Measurements from ENCODE around the gene USP31. TPM values are rescaled to one million over a fixed set of nuclear protein-coding genes. Genes with fewer than 3 reads are reported as not detected.

Gene USP31
- total and polyA plus RNA-seq, 2 donors from 2014 or later: 3.5 to 19.7 TPM

GRCh38 chr16:23071196-23072083 is 77.8 kb downstream of the USP31 start:
- H3K9me3 ChIP-seq (ENCODE audit: control insufficient read depth in 2 of 3, insufficient read depth in 1 of 3, low read length in 3 of 3): no peaks in the 10 kb centered on the region
- no peak for DNase-seq
- TF ChIP-seq, protein P1, sequence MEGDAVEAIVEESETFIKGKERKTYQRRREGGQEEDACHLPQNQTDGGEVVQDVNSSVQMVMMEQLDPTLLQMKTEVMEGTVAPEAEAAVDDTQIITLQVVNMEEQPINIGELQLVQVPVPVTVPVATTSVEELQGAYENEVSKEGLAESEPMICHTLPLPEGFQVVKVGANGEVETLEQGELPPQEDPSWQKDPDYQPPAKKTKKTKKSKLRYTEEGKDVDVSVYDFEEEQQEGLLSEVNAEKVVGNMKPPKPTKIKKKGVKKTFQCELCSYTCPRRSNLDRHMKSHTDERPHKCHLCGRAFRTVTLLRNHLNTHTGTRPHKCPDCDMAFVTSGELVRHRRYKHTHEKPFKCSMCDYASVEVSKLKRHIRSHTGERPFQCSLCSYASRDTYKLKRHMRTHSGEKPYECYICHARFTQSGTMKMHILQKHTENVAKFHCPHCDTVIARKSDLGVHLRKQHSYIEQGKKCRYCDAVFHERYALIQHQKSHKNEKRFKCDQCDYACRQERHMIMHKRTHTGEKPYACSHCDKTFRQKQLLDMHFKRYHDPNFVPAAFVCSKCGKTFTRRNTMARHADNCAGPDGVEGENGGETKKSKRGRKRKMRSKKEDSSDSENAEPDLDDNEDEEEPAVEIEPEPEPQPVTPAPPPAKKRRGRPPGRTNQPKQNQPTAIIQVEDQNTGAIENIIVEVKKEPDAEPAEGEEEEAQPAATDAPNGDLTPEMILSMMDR (IDR thresholded peaks at IDR 0.05; ENCODE audit: borderline replicate concordance, extremely low read depth, insufficient read depth): no peak
- H3K27me3 ChIP-seq (ENCODE audit: control insufficient read depth, insufficient read depth, low read length): no peaks in the 10 kb centered on the region
- no peak overlapping the region for H3K27ac ChIP-seq (ENCODE audit: low read depth in 2 of 2, low read length in 2 of 2)
- intact Hi-C loops (cut with DNase I): no loop called here
- peaks cover 0 to 26% (median 18%) of the 10 kb centered on the region in 3 donors for H3K36me3 ChIP-seq (ENCODE audit: control insufficient read depth in 2 of 3, insufficient read depth in 3 of 3, low read length in 3 of 3)
- H3K4me1 ChIP-seq (ENCODE audit: control insufficient read depth in 2 of 3, insufficient read depth in 2 of 3, low read depth in 1 of 3, low read length in 3 of 3): no peaks in the 10 kb centered on the region
- no peak overlapping the region for H3K4me3 ChIP-seq (ENCODE audit: low read length in 3 of 3)
- no peak for FAIRE-seq
- no peak overlapping the region for H3K9ac ChIP-seq (ENCODE audit: low read length in 3 of 3)

GRCh38 chr16:23069844-23070243 is 79.4 kb downstream of the USP31 start:
- intact Hi-C loops (cut with DNase I): no loop called here
- Histone ChIP-seq H3K27me3 (ENCODE audit: control insufficient read depth, insufficient read depth, low read length) (no peaks in the 10 kb centered on the region), H3K4me3 (ENCODE audit: low read length in 3 of 3) (no peak overlapping the region), H3K36me3 (ENCODE audit: control insufficient read depth in 2 of 3, insufficient read depth in 3 of 3, low read length in 3 of 3) (peaks cover 0 to 26% (median 17%) of the 10 kb centered on the region in 3 donors), H3K27ac (ENCODE audit: low read depth in 2 of 2, low read length in 2 of 2) (no peak overlapping the region), H3K4me1 (ENCODE audit: control insufficient read depth in 2 of 3, insufficient read depth in 2 of 3, low read depth in 1 of 3, low read length in 3 of 3) (no peaks in the 10 kb centered on the region), H3K9ac (ENCODE audit: low read length in 3 of 3) (no peak overlapping the region), H3K9me3 (ENCODE audit: control insufficient read depth in 2 of 3, insufficient read depth in 1 of 3, low read length in 3 of 3) (no peaks in the 10 kb centered on the region)
- no peak for DNase-seq
- TF ChIP-seq, protein P1 (IDR thresholded peaks at IDR 0.05; ENCODE audit: borderline replicate concordance, extremely low read depth, insufficient read depth): no peak
- no peak for FAIRE-seq

DNA sequence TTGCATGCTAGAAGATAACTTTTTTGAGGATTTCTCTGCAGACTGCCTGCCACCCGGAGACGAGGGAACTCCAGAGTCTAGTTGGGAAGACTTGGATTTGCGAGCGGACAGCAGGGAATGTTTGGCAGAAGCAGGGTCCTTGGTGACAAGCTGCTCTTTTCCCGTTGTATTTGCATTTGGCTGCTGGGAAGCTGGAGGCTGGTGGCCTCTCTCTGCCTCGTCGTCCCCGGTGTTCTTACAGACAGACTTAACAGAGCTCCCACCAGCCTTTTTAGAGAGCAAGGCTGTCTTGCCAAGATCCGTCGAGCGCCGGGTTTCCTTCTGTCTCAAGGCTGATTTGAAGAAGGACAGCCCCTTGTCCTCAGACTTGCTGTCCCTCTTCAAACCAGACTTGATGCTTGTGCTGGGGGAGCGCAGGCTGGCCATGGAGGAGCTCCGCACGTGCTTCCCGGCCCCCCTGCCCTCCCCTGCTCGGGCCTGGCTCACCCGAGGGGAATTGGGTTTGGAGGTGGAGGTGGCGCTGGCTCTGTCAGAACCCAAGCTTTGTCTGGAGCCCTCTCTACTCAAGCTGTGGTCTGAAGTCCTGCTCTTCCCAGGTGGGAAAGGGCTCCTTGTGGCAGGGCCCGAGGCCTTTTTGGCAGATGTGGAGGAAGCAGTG is 81.0 kb downstream of the USP31 start:
- no peak for DNase-seq
- no peaks in the 10 kb centered on the region for H3K9me3 ChIP-seq (ENCODE audit: control insufficient read depth in 2 of 3, insufficient read depth in 1 of 3, low read length in 3 of 3)
- FAIRE-seq: no peak
- no peak overlapping the region for H3K27ac ChIP-seq (ENCODE audit: low read depth in 2 of 2, low read length in 2 of 2)
- intact Hi-C loops (cut with DNase I): no loop called here
- TF ChIP-seq, protein P1 (IDR thresholded peaks at IDR 0.05; ENCODE audit: borderline replicate concordance, extremely low read depth, insufficient read depth): no peak
- no peak overlapping the region for H3K4me3 ChIP-seq (ENCODE audit: low read length in 3 of 3)
- H3K9ac ChIP-seq (ENCODE audit: low read length in 3 of 3): no peak overlapping the region
- no peaks in the 10 kb centered on the region for H3K4me1 ChIP-seq (ENCODE audit: control insufficient read depth in 2 of 3, insufficient read depth in 2 of 3, low read depth in 1 of 3, low read length in 3 of 3)
- no peaks in the 10 kb centered on the region for H3K27me3 ChIP-seq (ENCODE audit: control insufficient read depth, insufficient read depth, low read length)
- H3K36me3 ChIP-seq (ENCODE audit: control insufficient read depth in 2 of 3, insufficient read depth in 3 of 3, low read length in 3 of 3): peaks cover 0 to 24% (median 15%) of the 10 kb centered on the region in 3 donors

Data from kidney (tissue), 14 donors.